Esophagus muscularis mucosa (tissue), 4 donors: Measurements from ENCODE around the gene PHACTR3. TPM values are rescaled to one million over a fixed set of nuclear protein-coding genes. Genes with fewer than 3 reads are reported as not detected.

Experiments
- DNase-seq: peaks from one replicate; pipeline ENCODE4 v3.0.0-alpha.2; 2017; ENCODE audit errors: extremely low spot score
- H3K27ac ChIP-seq, 4 donors: fragments of 200-600 bp; sonication (generic); replicated peaks in 1 of 4; 1 replicate in 3 of 4; 2 replicates in 1 of 4; pipeline ENCODE4 v1.5.1; 2016 to 2019; ENCODE audit warnings: mild to moderate bottlenecking in 1 of 4
- H3K27me3 ChIP-seq, 4 donors: fragments of 200-600 bp; sonication (generic); one replicate each; pipeline versions ENCODE4 v1.5.1 to v1.6.0; 2016 to 2019
- H3K36me3 ChIP-seq, 4 donors: fragments of 200-600 bp; sonication (generic); one replicate each; pipeline ENCODE4 v1.5.1; 2016 to 2019
- H3K4me1 ChIP-seq, 4 donors: fragments of 200-600 bp; sonication (generic); one replicate each; pipeline ENCODE4 v1.5.1; 2016 to 2019
- H3K4me3 ChIP-seq, 4 donors: fragments of 200-600 bp; sonication (generic); 1 replicate in 2 of 4; 2 replicates in 2 of 4; pipeline ENCODE4 v1.5.1; 2016 to 2019; ENCODE audit warnings: mild to moderate bottlenecking in 4 of 4, moderate library complexity in 1 of 4
- H3K9me3 ChIP-seq, 4 donors: fragments of 200-600 bp; sonication (generic); 1 replicate in 3 of 4; 2 replicates in 1 of 4; pipeline ENCODE4 v1.5.1; 2016 to 2019
- EP300 ChIP-seq: sonication (generic); formaldehyde crosslinking; IDR thresholded peaks from one replicate; pipeline ENCODE4 v1.6.1; 2017; ENCODE audit warnings: antibody characterized with exemption
- POLR2A ChIP-seq: fragments of 450-650 bp; IDR thresholded peaks from one replicate; pipeline ENCODE4 v1.6.1; 2017; ENCODE audit warnings: antibody characterized with exemption, moderate library complexity, mild to moderate bottlenecking, low read depth
- POLR2AphosphoS5 ChIP-seq, 2 donors: sonication (generic); formaldehyde crosslinking; IDR thresholded peaks; one replicate each; pipeline ENCODE4 v1.6.1; 2017; ENCODE audit warnings: antibody characterized with exemption in 2 of 2
- WGBS: methylation state at CpG from one replicate; pipeline ENCODE4 v1.1.5; 2018; 5-methylcytosine and 5-hydroxymethylcytosine counted together
- intact Hi-C: fragments of 100-400 bp; cut with DNase I; formaldehyde crosslinking; loops from one replicate; pipeline ENCODE4 v1.15.1; 2023
- total RNA-seq, 4 donors: library from RNA; depleted of rRNA; stranded (reverse); fragments of >200 nt; gene quantifications; one replicate each; pipeline versions ENCODE4 v1.1.0 to v1.2.1, GENCODE V29; 2016
- TF ChIP-seq, protein P1 (sequence below), 3 experiments: fragments of 200-600 bp in 2 of 3; fragments of 450-650 bp in 1 of 3; sonication (generic) in 2 of 3; IDR thresholded peaks; one replicate each; pipeline ENCODE4 v1.5.1; 2017 to 2019; ENCODE audit warnings: antibody characterized with exemption in 3 of 3, mild to moderate bottlenecking in 2 of 3, moderate library complexity in 1 of 3

PHACTR3 gene
- total RNA-seq, 4 donors from 2014 or later, result 0.17 to 0.86 (median 0.56) TPM

DNA sequence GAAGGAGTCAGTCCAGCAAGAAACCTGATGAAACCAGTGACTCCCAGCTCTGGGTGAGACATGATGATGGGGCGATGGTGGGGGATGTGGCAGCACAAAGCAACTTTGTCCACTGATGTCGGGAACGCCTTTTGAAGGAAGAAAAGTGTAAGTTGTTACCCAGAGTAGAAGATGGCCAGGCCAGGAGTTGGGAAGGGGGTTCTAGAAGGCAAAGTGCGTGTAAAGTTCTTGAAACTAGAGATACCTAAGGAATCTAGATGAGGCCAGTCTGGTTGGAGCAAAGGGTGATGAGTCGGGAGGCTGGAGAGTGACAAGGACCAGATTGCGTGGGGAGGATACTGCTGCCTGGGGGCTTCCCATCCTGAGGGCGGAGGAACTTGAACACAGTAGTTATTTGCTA, 117.0 kb downstream of the PHACTR3 start:
- no peaks in the 10 kb centered on the region for H3K9me3 ChIP-seq
- 93% methylated on average over 7 of the region's 7 CpGs for WGBS
- no peak overlapping the region for H3K4me3 ChIP-seq
- no peak for DNase-seq
- no peaks in the 10 kb centered on the region for H3K4me1 ChIP-seq
- intact Hi-C loops, result no loop called here
- peaks cover 0 to 38% (median 0%) of the 10 kb centered on the region in 4 donors for H3K27me3 ChIP-seq
- no peaks in the 10 kb centered on the region for H3K36me3 ChIP-seq
- no peak for TF ChIP-seq EP300
- TF ChIP-seq POLR2AphosphoS5 (IDR thresholded peaks at IDR 0.05), result no peak
- TF ChIP-seq POLR2A, result no peak
- TF ChIP-seq, protein P1, sequence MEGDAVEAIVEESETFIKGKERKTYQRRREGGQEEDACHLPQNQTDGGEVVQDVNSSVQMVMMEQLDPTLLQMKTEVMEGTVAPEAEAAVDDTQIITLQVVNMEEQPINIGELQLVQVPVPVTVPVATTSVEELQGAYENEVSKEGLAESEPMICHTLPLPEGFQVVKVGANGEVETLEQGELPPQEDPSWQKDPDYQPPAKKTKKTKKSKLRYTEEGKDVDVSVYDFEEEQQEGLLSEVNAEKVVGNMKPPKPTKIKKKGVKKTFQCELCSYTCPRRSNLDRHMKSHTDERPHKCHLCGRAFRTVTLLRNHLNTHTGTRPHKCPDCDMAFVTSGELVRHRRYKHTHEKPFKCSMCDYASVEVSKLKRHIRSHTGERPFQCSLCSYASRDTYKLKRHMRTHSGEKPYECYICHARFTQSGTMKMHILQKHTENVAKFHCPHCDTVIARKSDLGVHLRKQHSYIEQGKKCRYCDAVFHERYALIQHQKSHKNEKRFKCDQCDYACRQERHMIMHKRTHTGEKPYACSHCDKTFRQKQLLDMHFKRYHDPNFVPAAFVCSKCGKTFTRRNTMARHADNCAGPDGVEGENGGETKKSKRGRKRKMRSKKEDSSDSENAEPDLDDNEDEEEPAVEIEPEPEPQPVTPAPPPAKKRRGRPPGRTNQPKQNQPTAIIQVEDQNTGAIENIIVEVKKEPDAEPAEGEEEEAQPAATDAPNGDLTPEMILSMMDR (IDR thresholded peaks at IDR 0.05), result no peak
- H3K27ac ChIP-seq, result no peak overlapping the region

DNA sequence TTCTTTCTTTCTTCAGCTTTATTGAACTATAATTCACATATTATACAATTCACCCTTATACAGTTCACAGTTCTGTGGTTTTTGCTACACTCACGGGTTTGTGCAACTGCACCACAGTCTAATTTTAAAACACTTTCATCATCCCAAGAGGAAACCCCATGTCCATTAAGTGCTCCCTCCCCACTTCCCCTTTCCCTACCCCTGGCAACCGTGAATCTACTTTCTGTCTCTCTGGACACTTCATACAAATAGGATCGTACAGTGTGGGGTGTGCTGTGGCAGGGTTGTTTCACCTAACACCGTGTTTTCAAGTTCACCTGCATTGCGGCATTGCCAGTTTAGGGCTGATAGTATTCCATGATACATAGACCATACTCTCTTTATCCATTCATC, 118.8 kb downstream of the PHACTR3 start:
- intact Hi-C loops, result no loop called here
- Histone ChIP-seq H3K27me3 (peaks cover 0 to 37% (median 0%) of the 10 kb centered on the region in 4 donors), H3K4me3 (no peak overlapping the region), H3K36me3 (no peaks in the 10 kb centered on the region), H3K4me1 (no peaks in the 10 kb centered on the region), H3K27ac (no peak overlapping the region), H3K9me3 (no peaks in the 10 kb centered on the region)
- DNase-seq, result no peak
- WGBS, result 63% methylated on average over 5 of the region's 5 CpGs
- TF ChIP-seq POLR2A (no peak), POLR2AphosphoS5 (IDR thresholded peaks at IDR 0.05) (no peak), EP300 (no peak)
- TF ChIP-seq, protein P1 (IDR thresholded peaks at IDR 0.05), result no peak

- TF ChIP-seq POLR2AphosphoS5 (IDR thresholded peaks at IDR 0.05) (no peak), POLR2A (no peak), EP300 (no peak)
- TF ChIP-seq, protein P1 (IDR thresholded peaks at IDR 0.05), result no peak
- H3K36me3 ChIP-seq, result no peaks in the 10 kb centered on the region
- H3K4me3 ChIP-seq, result no peak overlapping the region
- WGBS, result 83% methylated on average over 19 of the region's 19 CpGs
- intact Hi-C loops, result no loop called here
- H3K4me1 ChIP-seq, result no peaks in the 10 kb centered on the region
- H3K27ac ChIP-seq, result no peak overlapping the region
- H3K9me3 ChIP-seq, result no peaks in the 10 kb centered on the region
- no peak for DNase-seq
- H3K27me3 ChIP-seq, result peaks cover 0 to 39% (median 0%) of the 10 kb centered on the region in 4 donors
These were observed 119.5 kb downstream of the PHACTR3 start for GRCh38 chr20:59723607-59724456.

DNA sequence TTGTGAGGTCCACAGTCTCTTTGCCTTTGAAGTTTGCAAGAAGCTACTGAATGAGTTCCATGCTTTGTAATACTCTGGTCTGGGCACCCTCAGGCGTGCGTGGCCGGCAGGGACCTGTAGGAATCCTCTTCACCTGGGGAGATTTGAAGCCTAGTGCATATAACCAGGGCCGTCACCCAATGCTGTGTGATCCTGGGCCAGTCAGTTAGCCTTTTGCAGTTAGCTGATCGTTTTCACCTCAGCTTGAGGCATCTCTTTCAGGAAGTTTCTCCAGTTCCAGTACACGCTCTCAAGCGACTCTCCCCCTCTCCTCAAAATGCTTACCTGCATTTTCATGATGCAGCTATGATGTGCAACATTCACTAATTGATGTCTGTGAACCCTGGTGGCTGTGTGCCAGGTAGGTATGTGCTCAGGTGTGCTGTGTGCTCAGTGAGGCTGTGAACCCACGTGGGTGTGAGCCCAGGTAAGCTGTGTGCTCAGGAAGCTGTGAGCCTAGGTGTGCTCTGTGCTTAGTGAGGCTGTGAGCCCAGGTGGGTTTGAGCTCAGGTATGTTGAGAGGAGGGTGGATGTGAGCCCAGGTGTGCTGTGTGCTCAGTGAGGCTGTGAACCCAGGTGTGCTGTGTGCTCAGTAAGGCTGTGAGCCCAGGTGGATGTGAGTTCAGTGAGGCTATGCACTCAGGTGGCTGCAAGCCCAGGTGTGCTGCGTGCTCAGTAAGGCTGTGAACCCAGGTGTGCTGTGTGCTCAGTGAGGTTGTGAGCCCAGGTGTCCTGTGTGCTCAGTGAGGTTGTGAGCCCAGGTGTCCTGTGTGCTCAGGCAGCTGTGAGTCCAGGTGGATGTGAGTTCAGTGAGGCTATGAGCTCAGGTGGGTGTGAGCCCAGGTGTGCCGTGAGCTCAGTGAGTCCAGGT, 120.4 kb downstream of the PHACTR3 start:
- intact Hi-C loops, result no loop called here
- no peak overlapping the region for H3K4me3 ChIP-seq
- no peaks in the 10 kb centered on the region for H3K4me1 ChIP-seq
- H3K27me3 ChIP-seq, result peaks cover 0 to 36% (median 0%) of the 10 kb centered on the region in 4 donors
- DNase-seq, result no peak
- H3K27ac ChIP-seq, result no peak overlapping the region
- no peaks in the 10 kb centered on the region for H3K9me3 ChIP-seq
- H3K36me3 ChIP-seq, result no peaks in the 10 kb centered on the region
- 62% methylated on average over 9 of the region's 10 CpGs for WGBS
- TF ChIP-seq EP300 (no peak), POLR2AphosphoS5 (IDR thresholded peaks at IDR 0.05) (no peak)
